ENCODE results near the gene TNFRSF12A. TPM values are rescaled to one million over a fixed set of nuclear protein-coding genes. Genes with fewer than 3 reads are reported as not detected.
A peak's percentile ranks its signal among the peaks of the same experiment; 100 is the strongest.

Gene TNFRSF12A
- total RNA-seq, 1 donor from 2014 or later = 229 TPM

GRCh38 chr16:2985462-2985861 lies 34.7 kb upstream of the TNFRSF12A start:
- intact Hi-C loops (cut with DNase I) = no loop called here
- no peak for DNase-seq (ENCODE audit: low spot score)

DNA sequence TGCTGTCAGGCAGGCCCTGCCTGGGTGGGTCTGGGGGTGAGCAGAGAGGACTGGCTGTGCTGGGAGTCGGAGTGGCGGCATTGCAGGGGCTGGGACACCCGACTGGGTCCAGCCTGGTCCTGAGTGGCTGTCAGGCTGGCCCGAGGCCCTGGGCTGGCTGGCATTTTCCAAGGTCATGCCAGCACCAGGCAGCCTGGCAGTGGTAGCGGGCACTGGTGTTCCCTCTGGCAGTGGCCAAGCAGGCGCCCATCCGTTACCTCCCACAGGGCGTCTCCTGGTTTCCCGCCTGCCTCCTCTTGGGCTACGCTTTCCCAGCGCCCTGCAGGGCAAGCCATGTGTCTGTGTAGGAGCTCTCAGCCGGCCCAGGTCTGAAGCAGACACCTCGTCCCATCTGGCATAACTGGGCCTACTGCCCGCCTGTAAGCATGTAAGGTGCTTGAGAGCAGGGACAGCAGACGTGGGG lies 34.2 kb upstream of the TNFRSF12A start:
- DNase-seq (ENCODE audit: low spot score) = peak; percentile 83

DNA sequence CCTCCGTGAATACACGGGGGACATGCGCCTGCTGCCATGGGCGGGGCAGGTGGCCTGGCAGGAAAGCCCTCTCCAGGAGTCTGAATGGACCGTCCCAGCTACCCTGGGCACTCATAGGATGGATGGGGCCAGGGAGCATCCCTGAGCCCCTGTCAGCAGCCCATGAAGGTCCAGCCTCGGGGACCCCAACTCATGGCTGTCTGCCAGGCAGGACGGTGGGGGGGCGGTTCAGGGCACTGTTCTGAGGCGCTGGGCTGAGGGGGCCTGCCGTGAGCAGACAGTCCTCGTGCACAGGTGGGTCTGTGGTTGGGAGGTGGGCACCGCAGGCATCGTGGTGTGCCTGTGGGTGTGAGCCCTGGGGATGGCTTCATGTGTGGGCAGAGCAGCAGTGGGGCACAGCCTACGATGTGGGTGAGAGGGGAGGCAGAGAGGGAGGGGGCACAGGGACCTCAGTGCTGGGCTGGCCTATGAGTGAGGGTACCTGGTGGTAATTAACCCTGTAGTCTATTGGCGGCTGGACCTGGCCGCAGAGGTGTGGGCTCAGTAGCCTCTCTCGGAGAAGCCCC lies 33.5 kb upstream of the TNFRSF12A start:
- DNase-seq (ENCODE audit: low spot score) = no peak

More for the DNA sequence above, 34.2 kb upstream of the TNFRSF12A start:
- intact Hi-C loops (cut with DNase I) = no loop called here

GRCh38 chr16:2987286-2987685 lies 32.9 kb upstream of the TNFRSF12A start:
- DNase-seq (ENCODE audit: low spot score) = no peak
- intact Hi-C loops (cut with DNase I) = no loop called here

More for the DNA sequence above, 33.5 kb upstream of the TNFRSF12A start:
- intact Hi-C loops (cut with DNase I) = no loop called here

DNA sequence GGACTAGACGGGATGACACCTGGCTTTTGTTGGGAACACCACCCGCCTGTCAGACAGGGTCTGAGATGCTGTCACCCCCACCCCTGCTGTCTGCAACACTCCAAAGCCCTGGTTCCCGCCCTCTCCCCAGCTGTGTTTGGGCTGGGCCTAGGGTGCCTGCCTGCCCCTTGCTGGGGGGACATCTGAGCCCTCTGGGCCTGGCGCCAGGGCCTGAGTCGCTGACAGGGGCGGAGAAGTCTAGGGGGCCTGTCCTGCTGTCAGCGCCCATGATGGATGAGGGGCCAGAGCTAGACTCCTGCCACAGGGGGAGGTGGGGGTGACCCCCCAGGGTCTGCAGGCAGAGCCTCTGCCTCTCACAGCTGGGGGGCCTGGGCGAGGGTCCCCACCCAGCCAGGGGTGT lies 32.3 kb upstream of the TNFRSF12A start:
- no peak for DNase-seq (ENCODE audit: low spot score)
- intact Hi-C loops (cut with DNase I) = no loop called here

DNA sequence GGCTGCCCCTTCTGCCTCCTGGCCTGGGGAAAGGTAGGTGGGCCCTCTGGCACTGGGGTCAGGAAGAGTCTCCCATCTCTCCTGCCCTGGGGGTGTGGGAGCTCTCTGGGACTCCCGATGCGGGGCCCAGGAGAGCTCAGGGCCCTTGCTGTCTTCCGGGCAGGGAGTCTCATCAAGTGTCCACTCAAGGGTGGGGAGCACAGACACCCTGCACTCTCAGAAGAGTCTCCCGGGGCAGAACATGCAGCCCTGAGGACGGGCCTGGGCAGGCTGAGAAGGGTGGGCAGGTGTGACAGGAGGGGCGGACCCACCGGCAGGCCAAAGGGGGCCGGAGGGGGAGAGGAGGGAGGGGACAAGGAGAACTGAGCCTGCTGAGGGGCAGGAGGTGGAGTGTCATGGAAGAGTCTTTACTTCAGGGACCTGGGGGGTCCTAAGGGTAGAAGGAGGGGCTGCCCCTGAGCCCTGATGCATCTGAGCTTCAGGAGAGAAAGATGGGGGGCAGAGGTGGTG lies 31.5 kb upstream of the TNFRSF12A start:
- intact Hi-C loops (cut with DNase I) = no loop called here
- DNase-seq (ENCODE audit: low spot score) = no peak

DNA sequence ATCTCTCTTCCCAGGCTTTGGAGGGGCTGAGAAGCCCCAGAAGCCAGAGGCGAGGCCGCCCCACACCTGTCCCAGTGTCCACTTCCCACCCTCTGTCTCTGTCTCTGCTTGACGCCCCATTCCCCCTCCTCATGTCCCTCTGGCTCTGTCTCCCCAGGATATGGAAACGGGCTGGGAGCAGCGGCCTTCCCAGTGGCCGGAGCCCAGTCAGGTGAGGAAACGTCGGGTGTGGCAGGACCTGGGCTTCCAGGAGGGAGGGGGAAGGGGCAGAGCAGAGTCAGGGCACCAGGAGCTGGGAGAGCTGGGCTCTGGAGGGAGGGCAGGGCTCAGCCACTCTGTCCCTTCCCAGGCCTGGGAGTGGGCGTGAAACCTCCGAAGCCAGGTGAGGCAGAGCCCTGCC lies 29.3 kb upstream of the TNFRSF12A start:
- intact Hi-C loops (cut with DNase I) = no loop called here
- no peak for DNase-seq (ENCODE audit: low spot score)

DNA sequence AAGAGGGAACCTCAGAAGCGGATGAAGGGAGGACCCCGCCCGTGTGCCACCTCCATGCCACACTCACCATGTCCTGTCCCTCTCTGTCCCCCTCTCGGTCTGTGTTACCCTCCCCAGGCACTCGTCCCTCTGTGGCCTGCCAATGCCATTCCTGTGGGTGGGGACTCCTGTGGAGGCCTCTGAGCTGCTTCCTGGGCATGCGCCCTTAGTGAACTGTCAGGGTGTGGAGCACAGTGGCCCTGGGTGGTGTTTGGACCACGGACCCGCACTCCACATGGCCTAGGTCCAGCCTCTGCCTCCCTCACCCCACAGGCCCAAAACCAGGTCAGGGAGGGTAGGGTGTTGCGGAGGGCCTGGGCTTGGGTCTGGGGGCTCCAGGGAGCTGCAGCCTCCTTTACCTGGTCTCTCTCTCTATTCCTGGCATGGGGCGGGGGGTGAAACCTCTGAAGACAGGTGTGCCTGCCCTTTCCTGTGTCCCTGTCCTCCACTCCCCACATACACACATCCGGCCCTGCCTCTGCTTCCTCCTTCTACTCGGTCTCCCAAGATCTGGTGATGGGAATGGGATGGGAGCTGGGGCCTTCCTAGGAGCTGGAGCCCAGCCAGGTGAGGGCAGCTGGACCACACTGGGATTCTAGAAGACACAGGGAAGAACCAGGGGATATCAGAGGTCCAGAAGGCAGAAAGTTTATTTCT lies 28.5 kb upstream of the TNFRSF12A start:
- no peak for DNase-seq (ENCODE audit: low spot score)

DNA sequence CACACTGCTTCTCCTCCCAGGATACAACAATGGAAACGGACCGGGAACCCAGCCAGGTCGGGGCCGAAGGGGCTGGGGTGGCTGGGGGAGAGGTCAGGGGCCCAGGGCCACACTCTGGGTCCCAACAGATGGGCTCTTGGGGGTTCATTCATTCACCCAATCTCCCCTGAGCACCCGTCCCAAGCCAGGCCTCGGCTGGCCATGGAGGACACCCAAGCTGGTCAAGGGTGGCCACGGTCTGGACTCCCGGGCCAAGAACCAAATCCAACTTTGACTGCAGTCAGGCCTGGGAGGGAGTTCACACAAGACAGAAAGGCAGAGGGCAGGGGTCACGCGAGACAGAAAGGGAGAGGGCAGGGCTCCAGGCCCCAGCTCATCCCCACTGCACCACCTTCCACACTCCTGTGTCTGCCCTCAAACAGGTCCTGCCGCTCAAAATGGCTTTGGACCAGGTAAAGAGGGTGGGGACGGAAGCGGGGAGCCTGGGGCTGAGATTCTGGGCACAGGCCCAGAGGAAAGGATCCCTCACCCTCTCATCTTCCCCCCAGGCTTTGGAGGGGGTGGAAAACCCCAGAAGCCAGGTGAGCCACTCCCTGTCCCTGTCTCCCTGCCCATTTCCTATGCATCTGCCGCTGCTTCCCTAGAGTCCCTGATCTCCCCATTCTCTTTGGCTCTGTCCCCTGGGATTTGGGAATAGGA lies 27.6 kb upstream of the TNFRSF12A start:
- DNase-seq (ENCODE audit: low spot score) = no peak
- intact Hi-C loops (cut with DNase I) = no loop called here

More for the DNA sequence above, 28.5 kb upstream of the TNFRSF12A start:
- intact Hi-C loops (cut with DNase I) = no loop called here

GRCh38 chr16:2996298-2996697 lies 23.9 kb upstream of the TNFRSF12A start:
- DNase-seq (ENCODE audit: low spot score) = no peak
- intact Hi-C loops (cut with DNase I) = no loop called here

DNA sequence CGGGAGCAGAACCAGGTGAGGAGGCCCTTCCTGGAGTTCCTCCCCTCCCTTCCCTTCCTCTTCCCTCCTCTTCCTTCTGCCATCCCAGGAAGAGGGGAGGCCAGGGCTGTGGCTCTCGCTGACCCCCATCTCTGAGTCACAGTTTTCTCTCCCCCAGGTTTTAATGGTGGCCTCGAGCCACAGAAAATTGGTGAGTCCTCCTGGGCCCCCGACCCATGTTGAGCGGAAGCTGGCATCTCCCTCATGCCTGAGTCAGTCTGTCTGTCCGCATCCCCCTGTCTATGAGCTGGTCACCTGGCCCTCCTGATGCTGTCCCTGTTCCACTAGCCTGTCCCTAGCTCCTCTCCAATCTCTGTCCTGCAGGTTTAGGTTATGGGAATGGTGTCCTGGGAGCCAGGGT lies 20.2 kb upstream of the TNFRSF12A start:
- intact Hi-C loops (cut with DNase I) = no loop called here
- DNase-seq (ENCODE audit: low spot score) = no peak

DNA sequence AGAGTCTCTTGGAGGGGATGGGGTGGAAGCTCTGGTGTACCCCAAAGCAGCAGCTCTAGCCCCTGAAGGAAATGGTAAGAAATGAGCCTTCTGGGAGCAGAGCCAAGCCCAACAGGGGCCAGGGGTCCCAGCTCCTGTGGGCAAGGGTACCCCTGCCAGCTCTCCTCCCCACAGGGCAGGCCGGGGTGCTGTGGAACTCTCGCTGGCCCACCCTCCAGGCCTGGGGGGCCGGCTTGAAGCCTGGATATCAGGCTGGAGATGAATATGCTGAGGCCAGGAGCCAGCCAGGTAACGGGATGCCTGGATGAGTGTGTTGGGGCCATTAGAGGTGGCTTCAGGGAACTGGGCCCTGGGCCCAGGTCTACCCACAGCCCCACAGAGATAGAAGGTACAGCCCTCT lies 19.6 kb upstream of the TNFRSF12A start:
- intact Hi-C loops (cut with DNase I) = no loop called here
- no peak for DNase-seq (ENCODE audit: low spot score)

DNA sequence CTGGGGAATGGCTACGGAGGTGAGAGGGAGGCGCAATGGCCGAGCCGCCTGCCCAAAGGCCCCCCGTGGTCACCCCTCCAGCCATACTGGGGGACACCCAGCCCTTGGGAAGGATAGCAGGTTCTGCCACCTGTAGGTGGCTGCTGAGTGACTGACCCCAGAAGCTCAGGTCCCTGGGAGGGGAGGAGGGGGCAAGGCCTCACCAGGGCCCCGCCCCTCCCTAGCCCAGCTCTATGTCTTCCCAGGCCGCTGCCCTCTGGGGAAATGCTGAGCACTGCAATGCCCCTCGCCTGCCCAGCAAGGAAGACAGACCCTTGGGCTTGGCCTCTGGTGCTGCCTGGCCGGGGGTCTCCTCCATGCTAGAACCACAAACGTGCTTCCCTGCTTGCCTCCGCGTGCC lies 18.9 kb upstream of the TNFRSF12A start:
- no peak for DNase-seq (ENCODE audit: low spot score)
- intact Hi-C loops (cut with DNase I) = no loop called here

- DNase-seq (ENCODE audit: low spot score) = peak; percentile 99
- intact Hi-C loops (cut with DNase I) = loop anchor here (2.0 kb wide), 1 partner anchor 17 kb away; the partner anchor contains the start of gene TNFRSF12A
Observed at GRCh38 chr16:3003582-3004270, 16.4 kb upstream of the TNFRSF12A start.

DNA sequence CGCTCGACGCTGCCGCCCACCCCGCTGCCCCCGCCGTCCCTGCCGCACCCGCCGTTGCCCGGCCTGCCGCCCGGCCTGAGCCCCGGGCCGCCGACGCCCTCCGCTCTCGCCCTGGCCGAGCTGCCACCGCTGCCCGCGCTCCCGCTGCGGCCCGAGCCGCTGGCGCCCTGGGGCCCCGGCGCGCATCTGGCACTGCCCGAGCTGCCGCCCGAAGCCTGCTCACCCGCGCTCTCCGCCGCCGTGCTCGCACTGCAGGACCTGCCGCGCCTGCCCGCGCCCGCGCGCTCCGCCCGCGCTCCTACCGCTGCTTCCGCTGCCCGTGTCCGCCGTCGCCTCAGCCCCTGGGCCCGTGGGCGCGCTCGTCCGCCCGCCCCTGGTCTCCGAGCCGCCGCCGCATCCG lies 15.8 kb upstream of the TNFRSF12A start:
- no peak for DNase-seq (ENCODE audit: low spot score)
- intact Hi-C loops (cut with DNase I) = loop anchor here (2.0 kb wide), 1 partner anchor 16 kb away; the partner anchor contains the start of gene TNFRSF12A

GRCh38 chr16:3004781-3005284 lies 15.3 kb upstream of the TNFRSF12A start:
- no peak for DNase-seq (ENCODE audit: low spot score)
- intact Hi-C loops (cut with DNase I) = loop anchor here (2.0 kb wide), 1 partner anchor 16 kb away; the partner anchor contains the start of gene TNFRSF12A

DNA sequence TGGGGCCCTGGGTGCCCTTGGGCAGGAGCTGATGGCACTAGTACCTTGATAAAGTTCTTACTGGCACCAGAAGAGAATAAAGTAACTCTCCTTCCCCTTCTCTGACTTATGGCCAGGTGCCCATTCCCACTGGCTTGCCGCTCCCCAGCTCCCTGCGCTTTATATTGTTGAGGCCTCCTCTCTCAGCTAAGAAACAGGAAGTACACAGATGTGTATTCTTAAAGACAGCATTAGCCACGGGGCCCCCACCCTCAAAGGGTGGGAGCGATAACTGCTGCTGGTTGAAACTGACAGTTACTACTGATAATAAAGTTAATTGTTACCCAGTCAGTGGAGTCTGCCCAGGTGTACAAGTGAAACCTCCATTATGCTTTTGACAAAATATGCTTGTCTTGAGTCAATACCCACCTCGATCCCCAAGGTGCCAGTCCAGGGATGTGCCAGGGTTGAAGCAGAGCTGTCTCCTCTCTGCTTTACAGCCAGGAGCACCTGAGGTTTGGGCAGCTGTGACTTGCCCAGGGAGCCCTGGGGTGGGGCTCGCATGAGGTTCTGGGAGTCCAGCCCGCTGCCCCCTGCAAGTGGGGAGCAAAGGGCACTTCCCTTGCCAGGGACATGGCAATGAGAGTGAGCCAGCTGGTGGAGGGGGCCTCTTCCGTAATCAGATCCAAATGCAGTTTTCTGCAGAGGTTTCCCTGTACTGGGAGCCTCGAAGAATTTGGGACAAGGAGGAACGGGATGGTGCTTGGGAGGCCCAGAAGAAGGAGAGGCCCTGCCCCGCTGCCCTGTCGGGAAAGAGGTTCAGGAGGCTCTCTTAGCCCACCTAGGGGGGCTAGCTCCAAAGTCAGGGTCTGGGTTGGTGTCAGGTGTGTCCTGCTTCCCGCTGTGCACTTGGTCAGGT lies 12.9 kb upstream of the TNFRSF12A start:
- intact Hi-C loops (cut with DNase I) = no loop called here
- no peak for DNase-seq (ENCODE audit: low spot score)

DNA sequence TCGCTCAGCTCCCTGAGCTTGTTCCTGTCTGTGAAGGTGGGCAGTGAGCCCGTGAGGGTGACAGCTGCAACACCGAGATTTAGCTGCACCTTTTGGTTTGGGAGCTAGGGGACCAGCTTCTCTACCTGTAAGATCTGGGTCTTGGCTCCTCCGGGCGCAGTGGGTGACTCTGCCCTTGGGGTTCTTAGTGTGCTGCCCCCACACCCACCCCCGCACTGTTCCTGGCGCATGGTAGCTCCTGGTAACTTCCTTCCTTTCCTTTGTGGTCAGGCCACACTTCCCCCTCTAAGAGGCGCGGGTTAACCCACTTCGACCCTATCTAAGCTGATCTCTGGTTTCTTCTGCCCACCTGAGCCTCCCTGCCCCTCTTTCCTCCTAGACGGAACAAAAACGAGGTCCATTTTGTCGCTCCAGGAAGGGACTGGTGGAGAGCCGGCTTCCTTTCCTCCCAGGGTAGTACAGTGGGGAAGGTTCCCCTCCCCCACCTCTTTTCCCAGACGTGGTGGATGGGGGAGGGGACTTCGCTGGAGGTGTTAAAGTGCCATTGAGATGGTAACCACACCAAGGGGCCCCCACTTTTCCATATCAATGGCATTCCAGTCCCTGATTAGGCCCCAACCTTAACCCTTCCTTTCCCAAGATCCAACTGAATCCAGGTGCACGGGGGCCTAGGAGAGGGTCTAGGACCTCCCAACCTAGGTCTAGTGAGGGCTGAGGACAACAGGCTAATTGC lies 12.0 kb upstream of the TNFRSF12A start:
- no peak for DNase-seq (ENCODE audit: low spot score)
- intact Hi-C loops (cut with DNase I) = no loop called here
